SK-N-SH (cell line): ENCODE measurements around the gene PTPRD. TPM values are rescaled to one million over a fixed set of nuclear protein-coding genes. Genes with fewer than 3 reads are reported as not detected.

Source experiments
- CTCF ChIA-PET: fragments of 300-600, 350-600 bp; formaldehyde crosslinking; extraction: SDS; loops from one replicate; lab custom pipeline; 2021; lab: Yijun Ruan, JAX
- POLR2A ChIA-PET: fragments of 350-600 bp; sonication (Branson Sonifier 250); formaldehyde crosslinking; extraction: SDS; loops from one replicate; lab custom pipeline; 2020; ENCODE audit warnings: antibody characterized with exemption, inconsistent platforms; lab: Yijun Ruan, JAX
- DNase-seq: peaks from one replicate; pipeline ENCODE4 v3.0.0; 2012
- H2AFZ ChIP-seq: fragments of 200-600 bp; sonication (generic); 2 replicates; pipeline ENCODE4 v1.8.1; 2016; ENCODE audit warnings: antibody characterized with exemption, mild to moderate bottlenecking, low read depth
- H3F3A ChIP-seq: fragments of 200-600 bp; sonication (generic); replicated peaks from 2 replicates; pipeline ENCODE3; 2016; ENCODE audit warnings: antibody characterized with exemption, mild to moderate bottlenecking; ENCODE audit not compliant: insufficient read depth
- H3K27ac ChIP-seq, 2 experiments: fragments of 200-500 bp in 1 of 2; fragments of 200-600 bp in 1 of 2; sonication (Bioruptor generic) in 1 of 2; sonication (generic), shearing (Covaris generic) in 1 of 2; 2 replicates each; pipeline versions ENCODE4 v1.5.1 to v1.6.1; 2014 to 2016; ENCODE audit warnings: low read depth in 2 of 2, inconsistent platforms in 1 of 2, low read length in 1 of 2, mild to moderate bottlenecking in 1 of 2, mixed read lengths in 1 of 2
- H3K27me3 ChIP-seq: fragments of 200-600 bp; sonication (generic), shearing (Covaris generic); 2 replicates; pipeline ENCODE4 v1.6.1; 2016; ENCODE audit warnings: mixed run types; ENCODE audit not compliant: insufficient read depth
- H3K36me3 ChIP-seq, 2 experiments: fragments of 200-500 bp in 1 of 2; fragments of 200-600 bp in 1 of 2; sonication (Bioruptor generic) in 1 of 2; sonication (generic) in 1 of 2; replicated peaks in 1 of 2; 2 replicates each; pipeline versions ENCODE3 to v1.5.1; 2014 to 2016; ENCODE audit warnings: low read length in 1 of 2, mild to moderate bottlenecking in 1 of 2; ENCODE audit not compliant: insufficient read depth in 2 of 2, control insufficient read depth in 1 of 2
- H3K4me1 ChIP-seq, 2 experiments: fragments of 200-500 bp in 1 of 2; fragments of 200-600 bp in 1 of 2; sonication (Bioruptor generic) in 1 of 2; sonication (generic), shearing (Covaris generic) in 1 of 2; 2 replicates each; pipeline versions ENCODE4 v1.5.1 to v1.6.1; 2014 to 2016; ENCODE audit warnings: low read depth in 1 of 2, low read length in 1 of 2, mixed run types in 1 of 2; ENCODE audit not compliant: insufficient read depth in 2 of 2, control insufficient read depth in 1 of 2
- H3K4me2 ChIP-seq: fragments of 200-600 bp; sonication (generic), shearing (Covaris generic); 2 replicates; pipeline ENCODE4 v1.6.1; 2017; ENCODE audit warnings: mixed run types
- H3K4me3 ChIP-seq, 2 experiments: fragments of 200-500 bp in 1 of 2; fragments of 200-600 bp in 1 of 2; sonication (Bioruptor generic) in 1 of 2; sonication (generic), shearing (Covaris generic) in 1 of 2; 2 replicates each; pipeline versions ENCODE4 v1.5.1 to v1.8.1; 2014 to 2016; ENCODE audit warnings: low read depth in 2 of 2, inconsistent platforms in 1 of 2, low read length in 1 of 2, mild to moderate bottlenecking in 1 of 2, mixed read lengths in 1 of 2, moderate library complexity in 1 of 2
- H3K79me2 ChIP-seq: fragments of 200-600 bp; sonication (generic); 2 replicates; pipeline ENCODE4 v1.8.1; 2017; ENCODE audit warnings: mild to moderate bottlenecking; ENCODE audit not compliant: insufficient read depth
- H3K9ac ChIP-seq: fragments of 200-600 bp; sonication (generic); 2 replicates; pipeline ENCODE4 v1.6.1; 2017; ENCODE audit warnings: mixed run types
- H3K9me2 ChIP-seq: fragments of 200-600 bp; sonication (generic); 2 replicates; pipeline ENCODE4 v1.6.1; 2017; ENCODE audit warnings: mixed run types
- H3K9me3 ChIP-seq: fragments of 200-600 bp; sonication (generic); 2 replicates; pipeline ENCODE4 v1.6.1; 2017; ENCODE audit warnings: mixed run types, mild to moderate bottlenecking, moderate library complexity
- H4K20me1 ChIP-seq: fragments of 200-600 bp; sonication (generic); 2 replicates; pipeline ENCODE4 v1.6.1; 2017; ENCODE audit warnings: mild to moderate bottlenecking, mixed run types; ENCODE audit not compliant: insufficient read depth
- CTCF ChIP-seq: fragments of 200-600 bp; sonication (generic); IDR thresholded peaks from 2 replicates; pipeline ENCODE4 v1.6.1; 2017; ENCODE audit warnings: antibody characterized with exemption, mild to moderate bottlenecking, moderate library complexity
- EP300 ChIP-seq, 2 experiments: IDR thresholded peaks; 2 replicates each; pipeline versions ENCODE4 v1.4.0 to v1.6.1; 2012; ENCODE audit warnings: borderline replicate concordance in 1 of 2, low read depth in 1 of 2, low read length in 1 of 2
- FOSL2 ChIP-seq: IDR thresholded peaks from 2 replicates; pipeline ENCODE4 v1.4.0; 2012; ENCODE audit warnings: low read depth, mild to moderate bottlenecking, moderate library complexity, borderline replicate concordance
- GABPA ChIP-seq: IDR thresholded peaks from 2 replicates; pipeline ENCODE4 v1.4.0; 2012; ENCODE audit warnings: low read depth, mild to moderate bottlenecking
- GATA2 ChIP-seq: sonication (generic); formaldehyde crosslinking; IDR thresholded peaks from 2 replicates; pipeline ENCODE4 v1.5.0; 2020; ENCODE audit warnings: mild to moderate bottlenecking, missing genetic modification reagents
- IRF3 ChIP-seq: fragments of 150-350 bp; IDR thresholded peaks from 2 replicates; pipeline ENCODE4 v1.6.1; 2016; ENCODE audit warnings: mild to moderate bottlenecking, low read depth, low read length
- MAX ChIP-seq: IDR thresholded peaks from 2 replicates; pipeline ENCODE4 v1.4.0; 2012; ENCODE audit warnings: low read depth
- MXI1 ChIP-seq: IDR thresholded peaks from 2 replicates; pipeline ENCODE4 v1.6.1; 2012; ENCODE audit warnings: mild to moderate bottlenecking, low read depth, low read length, improper control_type of control experiment
- NFIC ChIP-seq: IDR thresholded peaks from 2 replicates; pipeline ENCODE4 v1.4.0; 2012; ENCODE audit warnings: borderline replicate concordance
- NRF1 ChIP-seq: IDR thresholded peaks from 2 replicates; pipeline ENCODE4 v1.6.1; 2012; ENCODE audit warnings: low read depth, mild to moderate bottlenecking, low read length
- PBX3 ChIP-seq: IDR thresholded peaks from 2 replicates; pipeline ENCODE4; 2012
- POLR2AphosphoS5 ChIP-seq: IDR thresholded peaks from 2 replicates; pipeline ENCODE4 v1.6.1; 2012; ENCODE audit warnings: low read depth, low read length
- RAD21 ChIP-seq: IDR thresholded peaks from 2 replicates; pipeline ENCODE4 v1.6.1; 2012; ENCODE audit warnings: mild to moderate bottlenecking, low read length
- RFX5 ChIP-seq: IDR thresholded peaks from 2 replicates; pipeline ENCODE4 v1.6.1; 2012; ENCODE audit warnings: mild to moderate bottlenecking, improper control_type of control experiment, low read length
- RXRA ChIP-seq: IDR thresholded peaks from 2 replicates; pipeline ENCODE4 v1.4.0; 2012; ENCODE audit warnings: low read depth, mild to moderate bottlenecking, borderline replicate concordance
- TCF12 ChIP-seq: IDR thresholded peaks from 2 replicates; pipeline ENCODE4 v1.4.0; 2012
- TEAD4 ChIP-seq: IDR thresholded peaks from 2 replicates; pipeline ENCODE4 v1.4.0; 2012; ENCODE audit warnings: mild to moderate bottlenecking, borderline replicate concordance; ENCODE audit not compliant: insufficient read depth
- USF1 ChIP-seq: IDR thresholded peaks from 2 replicates; pipeline ENCODE4 v1.4.0; 2012; ENCODE audit warnings: low read depth, borderline replicate concordance
- YY1 ChIP-seq: IDR thresholded peaks from 2 replicates; pipeline ENCODE4 v1.4.0; 2012; ENCODE audit warnings: low read depth, mild to moderate bottlenecking
- WGBS: methylation state at CpG from one replicate; pipeline ENCODE4 v1.1.6; 2017; ENCODE audit warnings: low lambda C conversion rate; 5-methylcytosine and 5-hydroxymethylcytosine counted together
- polyA plus RNA-seq, 3 experiments: library from polyadenylated mRNA; depleted of rRNA; stranded (reverse); fragments of >200 nt; gene quantifications; 2 replicates each; pipeline ENCODE4 v1.2.3, GENCODE V29; 2012

The PTPRD gene
- polyA plus RNA-seq, 1 of the 3 experiments (the other 2 are of a cell fraction) = 0.15 TPM

GRCh38 chr9:10613419-10613818 lies 617 bp upstream of the PTPRD start:
- ChIA-PET POLR2A (interaction anchor here (0.9 kb wide), 1 partner anchor 10 kb away, joined by 3 read pairs; no protein-coding TSS in a partner anchor), CTCF (interaction anchor here (0.8 to 1.3 kb wide), 2 partner anchors 9 to 18 kb away, joined by 3 to 4 read pairs; no protein-coding TSS in a partner anchor)
- TF ChIP-seq MXI1 (no peak), GATA2 (CRISPR knock-in tag) (no peak), RAD21 (no peak), NFIC (no peak), MAX (no peak), POLR2AphosphoS5 (no peak), CTCF (no peak), IRF3 (no peak), USF1 (no peak), GABPA (no peak)
- H3K4me1 ChIP-seq = peaks cover 0 to 3% of the 10 kb centered on the region in 2 experiments; a peak in 1 of 4 replicates
- peak overlapping the region; percentile 43 to 59; a peak in 3 of 4 replicates for H3K4me3 ChIP-seq
- H4K20me1 ChIP-seq = no peaks in the 10 kb centered on the region
- peak; percentile 8 for DNase-seq
- H3K9ac ChIP-seq = no peak overlapping the region
- no peak overlapping the region for H3K27ac ChIP-seq
- H3K79me2 ChIP-seq = no peaks in the 10 kb centered on the region
- peaks cover 37% of the 10 kb centered on the region for H3K27me3 ChIP-seq
- H3K9me3 ChIP-seq = no peaks in the 10 kb centered on the region
- no peaks in the 10 kb centered on the region for H3K36me3 ChIP-seq
- WGBS = 8% methylated on average over 13 of the region's 13 CpGs
- no peaks in the 10 kb centered on the region for H3F3A ChIP-seq
- H3K4me2 ChIP-seq = peak overlapping the region; percentile 81
- peak overlapping the region; percentile 86; the same call in 1 of the 2 replicates for H2AFZ ChIP-seq
- H3K9me2 ChIP-seq = no peaks in the 10 kb centered on the region

- no peaks in the 10 kb centered on the region for H3K4me1 ChIP-seq
- WGBS = 7% methylated on average over 4 of the region's 4 CpGs
- ChIA-PET CTCF (no interaction called here), POLR2A (no interaction called here)
- H3K27ac ChIP-seq = no peak overlapping the region
- no peak overlapping the region for H3K9ac ChIP-seq
- H3K9me2 ChIP-seq = no peaks in the 10 kb centered on the region
- no peaks in the 10 kb centered on the region for H4K20me1 ChIP-seq
- H3K9me3 ChIP-seq = no peaks in the 10 kb centered on the region
- H2AFZ ChIP-seq = no peak overlapping the region
- H3K4me3 ChIP-seq = no peak overlapping the region
- H3K27me3 ChIP-seq = no peaks in the 10 kb centered on the region
- no peaks in the 10 kb centered on the region for H3F3A ChIP-seq
- no peaks in the 10 kb centered on the region for H3K36me3 ChIP-seq
- H3K79me2 ChIP-seq = no peaks in the 10 kb centered on the region
- H3K4me2 ChIP-seq = no peak overlapping the region
- no peak for DNase-seq
- no peak for TF ChIP-seq NRF1
- no peak for TF ChIP-seq CTCF
- no peak for TF ChIP-seq EP300 (IDR thresholded peaks at IDR 0.05; ENCODE audit: borderline replicate concordance in 1 of 2, low read depth in 1 of 2, low read length in 1 of 2)
- no peak for TF ChIP-seq PBX3
- TF ChIP-seq POLR2AphosphoS5 = no peak
- TF ChIP-seq RXRA = no peak
- TF ChIP-seq TEAD4 = no peak
- TF ChIP-seq RFX5 = no peak
- TF ChIP-seq TCF12 = no peak
- no peak for TF ChIP-seq YY1
- no peak for TF ChIP-seq USF1
- no peak for TF ChIP-seq RAD21
- no peak for TF ChIP-seq GATA2 (CRISPR knock-in tag)
- no peak for TF ChIP-seq FOSL2
- TF ChIP-seq MXI1 = no peak
These were observed 7.4 kb downstream of the PTPRD start for GRCh38 chr9:10605388-10605787.
